Esophagus squamous epithelium (tissue), 4 donors: ENCODE data around the gene CHAC2.

ENCODE experiments used
- POLR2A ChIP-seq, 4 donors: fragments of 450-650 bp; IDR thresholded peaks; one replicate each; pipeline ENCODE4 v1.6.1; 2017; ENCODE audit warnings: antibody characterized with exemption in 4 of 4, mild to moderate bottlenecking in 4 of 4, moderate library complexity in 3 of 4
- TF ChIP-seq, protein P1 (sequence below), 6 experiments: fragments of 450-650 bp in 4 of 6; fragments of 200-600 bp in 2 of 6; sonication (generic) in 2 of 6; IDR thresholded peaks; one replicate each; pipeline ENCODE4 v1.5.1; 2016 to 2019; ENCODE audit warnings: antibody characterized with exemption in 6 of 6, mild to moderate bottlenecking in 4 of 6, moderate library complexity in 4 of 6

DNA sequence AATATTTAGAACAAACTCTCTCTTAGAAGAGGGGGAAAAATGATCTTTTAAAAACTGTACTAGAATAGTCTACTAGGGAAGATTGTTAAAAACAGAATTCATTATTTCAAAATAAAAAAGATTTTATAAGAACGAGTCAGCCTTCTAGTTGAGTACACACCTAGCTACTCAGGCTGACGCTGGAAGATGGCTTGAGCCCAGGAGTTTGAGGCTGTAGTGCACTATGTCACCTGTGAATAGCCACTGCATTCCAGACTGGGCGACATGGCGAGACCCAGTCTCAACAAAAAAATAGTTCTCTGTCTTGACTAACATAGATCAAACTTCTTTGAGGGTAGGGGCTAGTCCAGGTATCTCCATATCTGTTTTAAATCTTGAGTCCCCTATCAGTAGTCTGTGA is 53.1 kb downstream of the CHAC2 start:
- TF ChIP-seq, protein P1, sequence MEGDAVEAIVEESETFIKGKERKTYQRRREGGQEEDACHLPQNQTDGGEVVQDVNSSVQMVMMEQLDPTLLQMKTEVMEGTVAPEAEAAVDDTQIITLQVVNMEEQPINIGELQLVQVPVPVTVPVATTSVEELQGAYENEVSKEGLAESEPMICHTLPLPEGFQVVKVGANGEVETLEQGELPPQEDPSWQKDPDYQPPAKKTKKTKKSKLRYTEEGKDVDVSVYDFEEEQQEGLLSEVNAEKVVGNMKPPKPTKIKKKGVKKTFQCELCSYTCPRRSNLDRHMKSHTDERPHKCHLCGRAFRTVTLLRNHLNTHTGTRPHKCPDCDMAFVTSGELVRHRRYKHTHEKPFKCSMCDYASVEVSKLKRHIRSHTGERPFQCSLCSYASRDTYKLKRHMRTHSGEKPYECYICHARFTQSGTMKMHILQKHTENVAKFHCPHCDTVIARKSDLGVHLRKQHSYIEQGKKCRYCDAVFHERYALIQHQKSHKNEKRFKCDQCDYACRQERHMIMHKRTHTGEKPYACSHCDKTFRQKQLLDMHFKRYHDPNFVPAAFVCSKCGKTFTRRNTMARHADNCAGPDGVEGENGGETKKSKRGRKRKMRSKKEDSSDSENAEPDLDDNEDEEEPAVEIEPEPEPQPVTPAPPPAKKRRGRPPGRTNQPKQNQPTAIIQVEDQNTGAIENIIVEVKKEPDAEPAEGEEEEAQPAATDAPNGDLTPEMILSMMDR (IDR thresholded peaks at IDR 0.05): no peak
- no peak for TF ChIP-seq POLR2A (IDR thresholded peaks at IDR 0.05)
